MV-4-11 (cell line): ENCODE data around the gene HYPK.

Experiments
- DNase-seq: peaks from one replicate; lab custom pipeline; 2025; lab: John Stamatoyannopoulos, UW

Gene HYPK

GRCh38 chr15:43800286-43801141, at the start of gene HYPK:
Gene HYPK, plus strand, starts transcription at chr15:43800599. Its CDS starts 24 bp downstream, at chr15:43800623.
- DNase-seq, result peak; percentile 86

GRCh38 chr15:43751885-43752284, 48.5 kb upstream of the HYPK start:
- DNase-seq, result no peak

- DNase-seq, result no peak
Observed at GRCh38 chr15:43762824-43763223, 37.6 kb upstream of the HYPK start.

GRCh38 chr15:43763819-43764446, 36.5 kb upstream of the HYPK start:
- no peak for DNase-seq

GRCh38 chr15:43769584-43770228, 30.7 kb upstream of the HYPK start:
- peak; percentile 41 for DNase-seq

- DNase-seq, result no peak
Observed at GRCh38 chr15:43771816-43772215, 28.6 kb upstream of the HYPK start.

GRCh38 chr15:43772624-43773023, 27.8 kb upstream of the HYPK start:
- no peak for DNase-seq

- DNase-seq, result no peak
Observed at GRCh38 chr15:43774062-43774461, 26.3 kb upstream of the HYPK start.

GRCh38 chr15:43775411-43775965, 24.9 kb upstream of the HYPK start:
- DNase-seq, result no peak

- peak; percentile 6 for DNase-seq
Observed at GRCh38 chr15:43776101-43776717, 24.2 kb upstream of the HYPK start.

- peak; percentile 80 for DNase-seq
Observed at GRCh38 chr15:43776718-43777266, 23.6 kb upstream of the HYPK start, which contains the start of gene ELL3. Gene ELL3, minus strand, starts transcription at chr15:43776966. Its CDS starts 65 bp downstream, at chr15:43776901.

- peak; percentile 84 for DNase-seq
Observed at GRCh38 chr15:43777267-43777914, 23.0 kb upstream of the HYPK start.

GRCh38 chr15:43779016-43779415, 21.4 kb upstream of the HYPK start:
- no peak for DNase-seq

GRCh38 chr15:43789409-43789808, 11.0 kb upstream of the HYPK start:
- no peak for DNase-seq

- peak; percentile 99 for DNase-seq
Observed at GRCh38 chr15:43791993-43792760, 8.2 kb upstream of the HYPK start, which contains the start of gene SERF2. Gene SERF2, plus strand, starts transcription at chr15:43792320. Its CDS starts 57 bp downstream, at chr15:43792377.

GRCh38 chr15:43792761-43793476, 7.5 kb upstream of the HYPK start:
- no peak for DNase-seq

- no peak for DNase-seq
Observed at GRCh38 chr15:43793647-43794046, 6.8 kb upstream of the HYPK start.

GRCh38 chr15:43794269-43795037, 5.9 kb upstream of the HYPK start:
- no peak for DNase-seq

GRCh38 chr15:43795197-43795596, 5.2 kb upstream of the HYPK start:
- DNase-seq, result no peak
